NCI-H748 (cell line): Measurements from ENCODE around the gene ARHGAP44.

ENCODE experiments used
- DNase-seq: peaks from one replicate; lab custom pipeline; 2025; ENCODE audit not compliant: unreplicated experiment; lab: John Stamatoyannopoulos, UW

Gene ARHGAP44

DNA sequence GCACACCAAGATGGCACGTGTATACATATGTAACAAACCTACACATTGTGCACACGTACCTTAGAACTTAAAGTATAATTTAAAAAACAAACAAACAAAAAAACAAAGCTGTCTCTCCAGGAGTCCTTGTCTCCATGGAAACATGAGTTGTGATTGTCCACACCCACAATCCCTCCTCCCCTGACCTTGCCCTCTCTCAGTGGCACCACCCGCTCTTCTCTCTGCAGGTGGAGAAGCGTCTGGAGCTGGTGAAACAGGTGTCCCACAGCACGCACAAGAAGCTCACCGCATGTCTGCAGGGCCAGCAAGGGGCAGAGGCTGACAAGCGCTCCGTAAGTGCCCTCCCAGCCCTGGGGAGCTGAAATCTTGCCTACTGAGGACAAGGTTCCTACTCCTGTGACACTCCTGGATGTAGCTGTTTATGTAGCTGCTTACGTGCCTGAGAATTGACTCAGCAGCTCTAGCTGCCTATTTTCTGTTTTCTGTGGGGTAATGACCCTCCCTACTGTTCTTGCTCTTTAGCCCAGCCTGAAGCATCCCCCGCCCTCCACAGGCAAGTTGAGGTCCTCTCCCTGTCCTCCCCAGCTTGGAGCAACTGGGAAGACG is 107.0 kb downstream of the ARHGAP44 start:
- DNase-seq: peak; percentile 82

DNA sequence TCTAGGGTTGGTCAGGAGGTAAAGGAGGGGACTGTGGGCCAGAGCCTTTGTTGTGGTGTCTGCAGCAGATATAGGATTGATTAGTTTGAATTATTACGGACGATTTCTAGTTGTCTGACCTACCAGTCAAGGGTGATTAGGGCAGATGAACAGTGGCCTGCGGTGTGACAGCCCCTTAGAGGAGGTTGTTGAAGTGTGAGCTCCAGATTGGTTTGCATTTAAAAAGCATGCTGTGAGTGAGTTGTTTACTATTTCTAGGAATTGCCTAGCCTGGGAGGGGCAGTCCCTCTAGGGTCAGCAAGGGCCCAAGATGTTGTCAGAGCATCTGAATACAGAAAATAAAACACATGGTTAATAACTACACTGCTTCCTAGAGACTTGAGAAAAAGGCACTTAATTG is 108.8 kb downstream of the ARHGAP44 start:
- DNase-seq: no peak

DNA sequence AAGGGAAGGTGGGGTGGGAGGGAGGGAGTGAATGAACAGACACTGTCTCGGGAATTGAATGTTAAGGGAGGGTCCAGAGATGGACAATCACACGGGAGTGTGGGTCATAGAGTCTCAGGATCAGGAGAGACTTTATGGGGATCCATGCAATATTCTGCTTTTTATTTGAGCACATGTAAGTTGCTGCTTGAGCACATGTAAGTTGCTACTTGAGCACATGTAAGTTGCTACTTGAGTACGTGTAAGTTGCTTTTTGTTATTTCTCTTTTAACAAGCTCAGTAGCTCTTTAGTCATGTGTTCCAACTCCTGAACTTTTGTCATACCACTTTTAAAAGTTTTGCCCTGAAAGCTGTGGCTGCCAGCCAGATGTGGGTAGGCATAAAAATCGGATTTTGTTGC is 110.3 kb downstream of the ARHGAP44 start:
- no peak for DNase-seq

DNA sequence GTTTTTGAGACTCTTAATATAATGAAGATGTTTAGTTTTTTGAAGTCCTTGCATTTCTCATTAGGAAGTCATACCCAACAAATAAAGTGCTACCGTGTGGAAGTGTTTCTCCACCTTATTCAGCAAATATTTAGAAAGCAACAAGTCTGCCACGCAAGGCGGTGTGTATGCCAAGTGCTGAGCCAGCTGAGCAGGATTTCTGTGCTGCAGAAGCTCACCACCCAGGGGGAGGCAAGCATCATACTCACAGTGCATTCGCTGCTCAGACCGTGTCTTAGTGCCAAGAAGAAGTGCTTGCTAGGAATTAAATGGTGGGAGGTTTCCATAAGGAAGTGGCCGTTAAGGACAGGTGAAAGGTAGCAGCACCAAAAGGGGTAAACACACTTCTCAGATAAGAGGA is 111.2 kb downstream of the ARHGAP44 start:
- DNase-seq: no peak

DNA sequence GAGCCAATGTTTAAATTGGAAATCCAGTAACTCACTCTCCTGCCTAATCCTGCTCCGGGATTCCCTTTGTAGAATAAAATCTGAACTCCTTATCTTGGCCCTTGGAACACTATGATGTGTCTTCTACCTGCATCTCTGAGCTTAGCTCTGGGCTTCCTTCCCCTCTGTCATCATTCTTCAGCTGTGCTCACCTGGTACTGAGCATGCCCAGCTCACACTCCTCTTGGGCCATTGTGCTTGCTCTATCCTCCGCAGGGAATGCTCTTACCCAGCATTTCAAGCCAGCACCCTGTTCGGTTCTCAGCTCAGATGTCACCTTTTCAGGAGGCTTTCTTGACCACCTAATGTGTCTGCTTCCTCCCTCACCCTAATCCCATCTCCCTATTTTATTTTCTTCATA is 112.7 kb downstream of the ARHGAP44 start:
- DNase-seq: no peak

DNA sequence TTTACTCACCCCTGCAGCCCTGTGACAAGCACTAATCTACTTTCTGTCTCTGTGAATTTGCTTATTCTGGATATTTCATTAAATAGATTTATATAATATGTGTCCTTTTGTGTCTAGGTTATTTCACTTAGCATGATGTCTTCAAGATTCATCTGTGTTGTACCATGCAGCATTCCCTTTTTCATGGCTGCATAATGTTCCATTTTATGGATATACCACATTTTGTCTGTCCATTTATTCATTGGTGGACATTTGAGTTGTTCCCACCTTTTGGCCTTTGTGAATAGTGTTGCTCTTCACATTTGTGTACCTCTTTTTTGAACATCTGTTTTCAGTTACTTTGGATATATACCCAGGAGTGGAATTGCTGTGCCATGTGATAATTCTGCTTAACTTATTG is 118.2 kb downstream of the ARHGAP44 start:
- DNase-seq: no peak

DNA sequence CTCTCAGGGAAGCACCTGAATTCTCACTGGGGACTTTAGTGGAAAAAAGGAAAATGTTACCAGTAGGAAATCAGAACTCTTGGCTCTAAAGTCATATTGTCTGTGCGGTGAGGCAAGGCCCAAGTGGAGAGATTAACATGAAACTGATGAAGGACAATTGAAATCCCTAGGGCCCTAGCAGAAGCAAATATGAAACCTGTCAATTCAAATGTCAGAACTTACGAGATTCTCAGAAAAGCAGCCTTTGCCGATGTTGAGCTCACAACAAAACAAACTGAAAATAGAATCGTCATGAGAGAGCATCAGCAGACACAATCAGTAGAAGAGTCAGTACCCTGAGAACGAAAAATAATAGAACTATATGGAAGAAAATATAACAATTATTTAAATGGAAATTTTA is 119.7 kb downstream of the ARHGAP44 start:
- no peak for DNase-seq

DNA sequence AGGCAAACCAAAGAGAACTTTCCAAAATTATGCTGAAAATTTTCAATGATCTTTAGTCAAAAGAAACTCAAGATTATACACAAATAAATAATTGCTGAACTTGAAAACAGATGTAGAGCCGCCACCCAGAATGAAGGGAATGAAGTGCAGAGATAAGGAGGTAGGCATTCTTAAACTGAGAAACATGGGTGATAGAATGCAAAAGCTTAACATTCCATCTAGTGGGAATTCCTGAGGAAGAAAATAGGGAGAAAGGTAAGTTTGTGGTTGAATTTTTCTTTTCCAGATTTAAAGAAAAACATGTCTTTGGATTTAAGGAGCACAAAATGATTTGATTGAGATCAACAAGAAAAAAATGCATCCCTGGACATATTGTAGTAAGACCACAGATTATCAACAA is 120.2 kb downstream of the ARHGAP44 start:
- DNase-seq: no peak

DNA sequence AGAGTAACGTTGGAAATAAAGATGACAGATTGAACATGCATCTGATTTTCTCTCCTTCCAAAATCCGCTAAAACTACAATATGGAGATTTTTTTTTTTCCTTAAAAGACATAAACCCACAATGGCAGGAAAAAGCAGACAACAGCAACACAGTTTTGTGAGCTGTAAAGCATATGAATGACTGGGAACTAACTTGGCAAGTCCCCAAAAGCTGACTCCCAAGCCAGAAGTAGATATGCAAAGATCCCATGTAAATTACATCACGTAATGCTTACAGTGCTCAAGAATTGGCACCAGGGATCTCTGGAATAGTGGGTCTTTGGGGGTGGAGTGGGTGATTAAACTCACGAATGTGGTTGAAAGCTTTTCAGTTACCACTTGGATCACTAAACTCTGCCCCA is 121.9 kb downstream of the ARHGAP44 start:
- DNase-seq: no peak

DNA sequence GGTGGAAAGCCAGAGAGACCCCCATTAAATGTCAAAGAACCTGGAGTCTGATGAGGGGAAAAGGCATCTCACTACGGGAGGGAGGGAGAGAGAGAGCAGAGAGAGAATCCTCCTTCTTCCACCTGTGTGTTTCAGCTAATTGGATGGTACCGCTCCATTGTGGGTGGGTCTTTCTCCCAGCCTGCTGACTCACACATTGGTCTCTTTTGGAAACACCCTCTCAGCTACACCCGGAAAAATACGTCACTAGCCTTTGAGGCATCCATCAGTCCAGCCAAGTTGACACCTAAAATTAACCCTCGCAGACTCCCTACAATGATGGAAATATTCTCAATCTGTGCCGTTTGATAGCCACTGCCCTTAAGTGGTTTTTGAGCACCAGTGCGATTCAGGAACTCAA is 128.1 kb downstream of the ARHGAP44 start:
- DNase-seq: no peak

DNA sequence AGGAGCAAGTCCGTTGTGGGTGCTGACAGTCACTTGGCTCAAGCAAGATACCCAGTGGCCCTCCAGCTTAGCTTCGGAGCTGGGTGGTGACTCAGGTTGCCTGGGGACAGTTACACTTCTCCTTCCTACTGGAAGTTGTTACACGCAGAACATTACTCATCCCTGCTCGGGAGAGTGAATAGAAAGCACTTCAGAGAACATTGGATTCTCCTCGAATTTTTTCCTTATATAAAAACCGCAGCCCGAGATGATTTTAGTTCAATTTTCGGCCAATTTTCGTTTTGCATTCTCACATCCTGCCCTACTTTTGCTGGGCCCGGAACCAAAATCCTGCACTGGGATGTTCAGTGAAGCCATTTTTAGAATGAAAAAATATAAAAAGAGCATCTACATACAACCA is 128.8 kb downstream of the ARHGAP44 start:
- DNase-seq: no peak

DNA sequence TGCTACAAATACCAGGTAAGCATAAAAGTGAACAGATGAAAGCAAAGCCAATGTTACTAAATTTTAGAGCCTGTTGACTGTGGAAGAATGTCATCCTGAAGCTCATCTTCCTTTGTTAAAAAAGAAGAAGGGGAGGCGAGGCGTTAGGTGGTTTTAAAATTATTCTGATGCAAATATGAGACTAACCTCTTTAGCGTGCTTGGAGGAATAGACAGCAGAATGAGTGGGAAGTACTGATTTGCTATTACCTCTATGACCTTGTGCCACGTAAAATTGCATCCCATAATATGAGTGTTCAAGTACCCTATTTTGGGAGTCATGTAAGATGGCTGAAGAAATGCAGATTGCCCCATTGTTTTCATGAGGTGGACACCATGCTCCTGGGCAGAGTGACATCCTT is 132.8 kb downstream of the ARHGAP44 start:
- DNase-seq: no peak

DNA sequence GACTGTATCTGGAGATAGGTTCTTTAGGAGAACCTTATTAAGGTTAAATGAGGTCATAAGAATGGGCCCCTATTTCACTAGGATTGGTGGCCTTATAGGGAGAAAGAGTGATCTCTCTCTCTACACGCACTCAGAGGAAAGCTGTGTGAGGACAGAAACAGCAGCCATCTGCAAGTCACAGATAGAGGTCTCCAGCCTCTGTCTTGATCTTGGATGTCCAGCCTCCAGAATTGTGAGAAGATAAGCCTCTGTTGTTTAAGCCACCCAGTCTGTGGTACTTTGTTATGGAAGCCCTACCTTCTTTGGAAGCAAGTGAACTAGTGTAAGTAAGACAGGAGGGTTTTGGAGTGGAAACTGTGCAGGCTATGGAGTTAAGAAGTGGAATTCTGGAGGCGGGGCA is 135.3 kb downstream of the ARHGAP44 start:
- DNase-seq: no peak

DNA sequence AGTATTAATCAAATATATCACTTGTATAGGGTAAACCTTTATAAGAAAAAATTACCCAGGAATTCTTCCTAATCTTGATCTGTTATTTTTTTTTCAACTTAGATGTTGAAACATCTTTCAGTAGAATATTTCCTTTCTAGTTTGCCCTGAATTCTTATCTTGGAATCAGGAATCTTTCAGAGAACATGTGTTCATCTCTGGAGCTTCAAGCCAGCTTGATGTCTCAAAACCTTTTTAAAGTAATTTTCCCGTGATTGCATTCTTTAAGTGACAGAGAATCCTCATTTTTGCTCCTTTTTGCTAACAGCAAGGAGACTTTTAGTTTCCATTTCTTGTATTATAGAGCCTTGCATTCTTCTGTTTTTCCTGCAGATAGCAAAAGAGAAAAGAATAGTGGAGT is 137.7 kb downstream of the ARHGAP44 start:
- no peak for DNase-seq

DNA sequence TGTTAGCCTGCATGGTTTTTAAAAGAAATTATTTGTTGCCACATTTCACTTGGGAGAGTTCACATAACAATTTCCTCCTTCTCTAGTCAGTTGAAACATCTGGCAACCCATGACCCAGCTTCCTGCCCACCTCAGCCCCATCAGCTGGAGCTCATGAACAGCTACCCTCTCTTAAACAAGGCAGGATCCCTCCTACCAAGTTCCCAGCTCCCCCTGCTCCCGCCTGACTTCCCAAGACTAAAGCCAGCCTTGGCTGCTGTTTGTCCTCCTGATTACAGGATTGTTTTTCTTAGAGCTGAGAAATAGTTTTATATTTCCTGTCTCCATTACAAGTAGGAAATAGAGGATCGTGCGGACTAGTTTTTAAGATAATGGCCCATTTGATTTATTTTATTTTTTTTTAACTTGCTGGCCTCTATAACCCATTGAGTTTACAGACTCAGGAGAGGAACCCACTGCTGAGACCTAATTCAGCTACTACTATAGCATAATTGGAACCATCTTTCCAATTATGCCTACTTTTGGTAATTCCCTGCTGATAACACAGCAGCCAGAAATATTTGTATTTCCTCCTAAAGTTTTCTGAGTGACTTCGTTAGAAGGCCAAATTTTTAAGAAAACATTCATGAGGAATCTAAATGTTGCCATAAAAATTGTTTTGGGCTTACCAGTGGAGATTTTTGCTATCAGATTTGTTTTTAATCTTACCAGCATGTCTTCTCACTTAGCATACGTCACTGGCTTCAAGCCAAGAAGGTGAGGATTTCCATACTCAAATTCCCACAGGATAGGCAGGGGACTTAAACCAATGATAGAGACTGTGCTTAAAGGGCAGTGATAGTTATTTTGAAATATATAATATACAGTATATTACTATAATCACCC is 138.5 kb downstream of the ARHGAP44 start:
- no peak for DNase-seq

DNA sequence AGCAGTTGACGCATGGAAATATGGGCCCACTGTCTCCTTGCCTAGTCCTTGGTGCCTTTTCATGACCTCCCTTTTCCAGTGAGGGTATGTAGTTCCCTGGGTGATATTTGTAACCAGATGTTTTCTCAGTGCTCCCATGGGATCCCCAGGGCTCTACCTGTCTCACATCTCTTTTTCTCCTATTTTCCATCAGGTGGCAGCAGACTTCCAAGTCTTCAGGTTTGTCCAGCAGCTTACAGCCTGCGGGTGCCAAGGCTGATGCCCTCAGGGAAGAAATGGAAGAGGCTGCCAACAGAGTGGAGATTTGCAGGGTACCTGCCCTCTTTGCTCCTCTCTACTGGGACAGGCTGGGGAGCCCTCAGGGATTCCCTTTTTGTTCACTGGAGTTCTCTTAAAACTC is 139.4 kb downstream of the ARHGAP44 start:
- peak; percentile 7 for DNase-seq

DNA sequence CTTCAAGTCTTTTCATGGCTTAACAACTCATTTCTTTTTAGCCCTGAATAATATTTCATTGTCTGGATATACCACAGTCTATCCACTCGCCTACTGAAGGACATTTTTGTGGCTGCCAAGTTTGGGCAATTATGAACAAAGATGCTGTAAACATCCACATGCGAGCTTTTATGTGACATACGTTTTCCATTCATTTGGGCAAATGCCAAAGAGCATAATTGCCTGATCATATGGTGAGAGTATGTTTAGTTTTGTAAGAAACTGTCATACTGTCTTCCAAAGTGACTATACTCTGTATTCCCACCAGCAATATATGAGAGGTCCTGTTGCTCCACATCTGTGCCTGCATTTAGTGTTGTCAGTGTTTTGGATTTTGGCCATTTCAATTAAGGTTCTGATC is 147.2 kb downstream of the ARHGAP44 start:
- no peak for DNase-seq

DNA sequence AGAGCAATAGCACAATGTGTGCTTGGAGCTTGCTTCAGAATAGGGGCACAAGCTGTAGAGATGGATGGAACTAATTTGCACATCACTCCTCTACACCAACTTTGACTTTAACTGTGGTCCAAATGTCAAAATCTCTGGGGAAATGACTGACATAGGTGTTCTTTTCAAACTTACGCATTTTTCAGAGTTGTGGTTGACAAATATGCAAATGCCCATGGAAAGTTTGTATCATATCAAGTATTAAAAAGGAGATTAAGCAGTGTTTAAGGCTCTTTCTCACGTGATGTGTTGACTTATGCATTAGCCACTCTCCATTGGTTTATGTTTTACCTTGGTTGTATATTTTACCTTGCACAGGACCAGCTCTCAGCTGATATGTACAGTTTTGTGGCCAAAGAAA is 151.4 kb downstream of the ARHGAP44 start:
- no peak for DNase-seq

DNA sequence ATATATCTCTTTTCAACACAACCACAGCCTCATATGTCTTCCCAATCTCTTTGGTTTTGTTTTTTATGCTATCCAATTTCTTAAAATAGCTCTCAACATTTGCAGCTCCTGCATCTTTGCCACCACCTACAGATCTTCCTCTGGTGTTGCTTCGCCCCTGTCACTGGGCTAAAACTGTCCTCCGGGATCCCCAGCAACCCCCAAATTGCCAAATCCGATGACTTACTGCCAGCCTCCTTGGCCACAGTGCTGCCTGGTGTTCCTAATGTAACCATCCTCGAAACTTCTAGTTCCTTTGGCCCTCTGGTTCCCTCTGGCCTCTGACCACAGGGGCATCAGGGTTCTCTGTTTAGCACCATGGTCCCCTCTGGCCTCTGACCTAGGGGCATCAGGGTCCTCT is 157.7 kb downstream of the ARHGAP44 start:
- no peak for DNase-seq

DNA sequence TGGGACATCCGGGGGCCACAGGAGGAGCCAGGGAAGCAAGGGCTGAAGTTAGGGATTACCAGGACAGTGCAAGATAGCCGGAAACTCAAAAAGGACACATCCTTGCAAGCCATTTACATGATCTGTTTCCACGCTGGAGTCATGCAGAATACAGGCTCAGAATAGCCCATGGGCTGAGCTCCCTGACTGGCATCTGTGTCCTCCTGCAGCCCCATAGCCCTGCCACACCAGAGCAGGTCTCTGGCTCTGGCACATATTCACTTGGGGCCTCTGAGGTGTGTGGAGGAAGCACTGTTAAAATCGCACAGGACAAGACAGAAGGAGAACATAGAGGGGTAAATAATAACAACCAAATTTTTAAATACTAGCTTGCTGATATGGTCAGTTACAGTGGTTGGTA is 162.7 kb downstream of the ARHGAP44 start:
- DNase-seq: no peak

DNA sequence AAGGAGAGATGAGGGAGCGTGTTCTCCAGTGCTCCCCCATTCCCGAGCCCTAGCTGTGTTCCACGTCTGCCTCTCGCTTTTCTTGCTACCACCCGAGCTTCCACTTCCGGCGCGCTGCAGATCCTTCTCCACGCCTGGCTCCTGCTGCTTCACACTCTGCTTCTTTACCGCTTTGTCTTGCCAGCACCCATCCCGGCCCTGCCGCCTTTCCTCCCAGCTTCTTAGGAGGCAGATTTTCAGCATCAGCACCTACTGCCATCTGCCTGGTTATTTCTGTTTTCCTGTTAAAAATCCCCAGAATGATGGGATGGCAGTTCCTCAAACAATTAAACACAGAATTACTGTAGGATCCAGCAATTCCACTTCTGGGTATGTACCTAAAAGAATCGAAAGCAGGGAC is 163.9 kb downstream of the ARHGAP44 start:
- no peak for DNase-seq

DNA sequence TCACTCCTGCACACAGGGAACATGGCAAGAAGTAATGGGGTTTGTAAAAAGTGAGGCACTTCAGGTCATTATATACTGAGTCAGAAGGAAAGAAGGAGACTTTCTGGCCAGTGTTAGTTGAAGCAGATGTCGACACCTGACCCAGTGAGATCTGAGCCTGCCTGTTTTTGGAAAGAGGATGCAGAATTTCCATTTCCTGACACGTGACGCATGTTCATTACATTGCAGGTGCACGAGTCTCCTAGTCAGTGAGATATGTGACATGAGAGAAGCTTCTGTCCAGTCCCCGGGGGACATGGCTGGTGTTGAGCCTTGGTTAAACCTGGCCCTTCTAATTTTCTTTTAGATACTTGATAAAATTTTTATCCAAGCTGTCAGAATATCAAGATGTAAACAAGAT is 166.2 kb downstream of the ARHGAP44 start:
- DNase-seq: no peak

DNA sequence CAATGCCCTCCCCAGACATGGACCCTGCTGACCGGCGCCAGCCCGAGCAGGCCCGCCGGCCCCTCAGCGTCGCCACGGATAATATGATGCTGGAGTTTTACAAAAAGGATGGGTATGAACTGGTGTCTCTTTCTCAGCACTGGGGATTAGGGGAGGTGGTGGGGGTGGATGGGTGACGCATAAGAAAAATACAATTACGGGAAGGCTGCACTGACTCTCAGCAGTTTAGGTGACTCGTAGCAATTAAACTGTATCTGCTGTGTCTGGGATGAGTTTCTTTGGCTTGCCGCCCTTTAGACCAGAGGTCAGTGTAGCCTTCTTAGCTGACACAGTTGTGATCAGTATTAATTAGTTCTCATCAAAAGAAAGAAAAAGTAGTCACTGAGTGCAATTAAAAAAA is 169.5 kb downstream of the ARHGAP44 start:
- no peak for DNase-seq
